ENCODE results near the gene RYR3.

Gene RYR3

GRCh38 chr15:33310481-33311311 is at the start of gene RYR3:
TSS of gene RYR3 (plus strand) at chr15:33310967. CDS start at chr15:33311046, 79 bp downstream.
- no peaks in the 10 kb centered on the region for H3K9me2 ChIP-seq (replicated peaks; ENCODE audit: insufficient read depth, low read length)
- no peaks in the 10 kb centered on the region for H3K9me3 ChIP-seq (ENCODE audit: insufficient read depth, low read length)
- TF ChIP-seq EZH2phosphoT487 (conservative IDR thresholded peaks at IDR 0.05; ENCODE audit: low read length) (no peak), CTCF (IDR thresholded peaks at IDR 0.05; ENCODE audit: insufficient read depth, low read length, poor library complexity, severe bottlenecking) (no peak)
- H4K20me1 ChIP-seq (ENCODE audit: low read depth, low read length): no peaks in the 10 kb centered on the region
- H3K27me3 ChIP-seq (ENCODE audit: low read length): no peaks in the 10 kb centered on the region
- no peak within 1 kb of the TSS for H3K4me2 ChIP-seq (ENCODE audit: low read depth, low read length, poor library complexity, severe bottlenecking)
- H3K27ac ChIP-seq (ENCODE audit: low read depth, low read length): no peak within 1 kb of the TSS
- no peaks in the 10 kb centered on the region for H3F3A ChIP-seq (ENCODE audit: insufficient read depth)
- H2AFZ ChIP-seq (ENCODE audit: low read depth, low read length, severe bottlenecking): no peak within 1 kb of the TSS
- no peaks in the 10 kb centered on the region for H3K36me3 ChIP-seq (ENCODE audit: low read length)
- no peak within 1 kb of the TSS for H3K9ac ChIP-seq (ENCODE audit: low read length)
- no peaks in the 10 kb centered on the region for H3K79me2 ChIP-seq (ENCODE audit: insufficient read depth, low read length)
- no peak within 1 kb of the TSS for H3K4me3 ChIP-seq (ENCODE audit: insufficient read depth, low read length, poor library complexity, severe bottlenecking)

- H3K4me2 ChIP-seq (ENCODE audit: low read depth, low read length, poor library complexity, severe bottlenecking): no peak overlapping the region
- H3K27me3 ChIP-seq (ENCODE audit: low read length): no peaks in the 10 kb centered on the region
- no peaks in the 10 kb centered on the region for H3K36me3 ChIP-seq (ENCODE audit: low read length)
- H4K20me1 ChIP-seq (ENCODE audit: low read depth, low read length): no peaks in the 10 kb centered on the region
- H3K27ac ChIP-seq (ENCODE audit: low read depth, low read length): no peak overlapping the region
- H3K9me2 ChIP-seq (replicated peaks; ENCODE audit: insufficient read depth, low read length): no peaks in the 10 kb centered on the region
- H3K9ac ChIP-seq (ENCODE audit: low read length): no peak overlapping the region
- no peaks in the 10 kb centered on the region for H3K79me2 ChIP-seq (ENCODE audit: insufficient read depth, low read length)
- no peak overlapping the region for H3K4me3 ChIP-seq (ENCODE audit: insufficient read depth, low read length, poor library complexity, severe bottlenecking)
- TF ChIP-seq CTCF (IDR thresholded peaks at IDR 0.05; ENCODE audit: insufficient read depth, low read length, poor library complexity, severe bottlenecking) (no peak), EZH2phosphoT487 (conservative IDR thresholded peaks at IDR 0.05; ENCODE audit: low read length) (no peak)
- no peaks in the 10 kb centered on the region for H3F3A ChIP-seq (ENCODE audit: insufficient read depth)
- H3K9me3 ChIP-seq (ENCODE audit: insufficient read depth, low read length): no peaks in the 10 kb centered on the region
- no peak overlapping the region for H2AFZ ChIP-seq (ENCODE audit: low read depth, low read length, severe bottlenecking)
Observed at GRCh38 chr15:33262306-33262705, 48.5 kb upstream of the RYR3 start.

DNA sequence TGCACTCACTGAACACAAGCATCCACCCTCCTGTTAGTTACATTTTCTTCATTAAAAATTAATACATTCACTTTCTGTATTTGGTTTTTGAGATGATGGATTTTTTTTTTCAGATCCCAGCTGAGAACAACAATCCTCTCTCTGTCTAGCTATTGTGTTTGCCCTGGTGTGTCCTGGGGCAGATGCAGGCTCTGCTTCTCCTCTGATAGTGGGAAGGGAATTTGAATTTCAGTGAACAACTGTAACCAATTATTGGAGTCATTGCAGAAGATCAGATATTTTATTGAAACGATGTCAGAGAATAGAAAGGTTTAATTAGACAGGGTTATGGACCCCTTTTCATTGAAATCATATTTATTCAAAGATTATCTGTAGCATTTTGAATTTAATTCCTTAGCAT is 33.1 kb upstream of the RYR3 start:
- no peaks in the 10 kb centered on the region for H3K9me3 ChIP-seq (ENCODE audit: insufficient read depth, low read length)
- no peak overlapping the region for H3K9ac ChIP-seq (ENCODE audit: low read length)
- H3K4me2 ChIP-seq (ENCODE audit: low read depth, low read length, poor library complexity, severe bottlenecking): no peak overlapping the region
- H4K20me1 ChIP-seq (ENCODE audit: low read depth, low read length): no peaks in the 10 kb centered on the region
- no peaks in the 10 kb centered on the region for H3F3A ChIP-seq (ENCODE audit: insufficient read depth)
- no peak overlapping the region for H3K4me3 ChIP-seq (ENCODE audit: insufficient read depth, low read length, poor library complexity, severe bottlenecking)
- TF ChIP-seq CTCF (IDR thresholded peaks at IDR 0.05; ENCODE audit: insufficient read depth, low read length, poor library complexity, severe bottlenecking): no peak
- TF ChIP-seq EZH2phosphoT487 (conservative IDR thresholded peaks at IDR 0.05; ENCODE audit: low read length): no peak
- H2AFZ ChIP-seq (ENCODE audit: low read depth, low read length, severe bottlenecking): no peak overlapping the region
- no peaks in the 10 kb centered on the region for H3K79me2 ChIP-seq (ENCODE audit: insufficient read depth, low read length)
- no peaks in the 10 kb centered on the region for H3K27me3 ChIP-seq (ENCODE audit: low read length)
- H3K36me3 ChIP-seq (ENCODE audit: low read length): no peaks in the 10 kb centered on the region
- no peak overlapping the region for H3K27ac ChIP-seq (ENCODE audit: low read depth, low read length)
- H3K9me2 ChIP-seq (replicated peaks; ENCODE audit: insufficient read depth, low read length): no peaks in the 10 kb centered on the region

All from SU-DHL-6 (cell line).